A549 (cell line): ENCODE results near the gene TJP1. TPM values are rescaled to one million over a fixed set of nuclear protein-coding genes. Genes with fewer than 3 reads are reported as not detected.

ENCODE experiments used
- ATAC-seq, 2 experiments: fragments of 200-7000 bp in 1 of 2; fragments of >200 bp in 1 of 2; cut with Nextera tagmentation in 1 of 2; cut with Tn5 transposase in 1 of 2; 3 replicates each; pipeline versions ENCODE4 v1.8.0 to v1.9.1; 2018 to 2020; ENCODE audit warnings: mild to moderate bottlenecking in 1 of 2, moderate library complexity in 1 of 2
- CTCF ChIA-PET: fragments of 300-600 bp; sonication (Branson Sonifier 250); formaldehyde crosslinking; extraction: SDS; loops from one replicate; lab custom pipeline; 2021; ENCODE audit warnings: antibody characterized with exemption, inconsistent platforms; lab: Yijun Ruan, JAX
- POLR2A ChIA-PET: fragments of 350-600 bp; formaldehyde crosslinking; extraction: SDS; loops from one replicate; lab custom pipeline; 2021; ENCODE audit warnings: antibody characterized with exemption, inconsistent platforms; lab: Yijun Ruan, JAX
- DNase-seq, 2 experiments: peaks; one replicate each; pipeline versions ENCODE4 v3.0.0 to v3.0.0-alpha.2; 2011 to 2016; ENCODE audit warnings: low read depth in 1 of 2, low spot score in 1 of 2
- FAIRE-seq: peaks from 2 replicates; lab custom pipeline; 2011; peaks lifted over from hg19 to GRCh38; lab: Jason Lieb, UNC
- H3K27ac ChIP-seq, 2 experiments: fragments of >200 bp; sonication (Bioruptor Twin); formaldehyde crosslinking; 3 replicates each; pipeline ENCODE4 v1.5.1; 2016 to 2017
- H3K4me1 ChIP-seq: fragments of >200 bp; sonication (Bioruptor Twin); formaldehyde crosslinking; 3 replicates; pipeline ENCODE4 v1.6.1; 2016
- H3K4me2 ChIP-seq: fragments of >200 bp; sonication (Bioruptor Twin); formaldehyde crosslinking; 3 replicates; pipeline ENCODE4 v1.6.1; 2016
- H3K4me3 ChIP-seq: fragments of >200 bp; sonication (Bioruptor Twin); formaldehyde crosslinking; 3 replicates; pipeline ENCODE4 v1.5.1; 2016
- H3K9me3 ChIP-seq: fragments of >200 bp; sonication (Bioruptor Twin); formaldehyde crosslinking; 3 replicates; pipeline ENCODE4 v1.6.1; 2016
- ATOH8 ChIP-seq: fragments of 250-450 bp; sonication (Bioruptor Pico); IDR thresholded peaks from 2 replicates; pipeline ENCODE4 v1.5.0; 2020; ENCODE audit warnings: low read depth, mild to moderate bottlenecking, moderate library complexity
- CHD2 ChIP-seq: fragments of 150-350 bp; IDR thresholded peaks from 2 replicates; pipeline ENCODE4 v1.6.1; 2014; ENCODE audit warnings: low read length; ENCODE audit not compliant: partially characterized antibody
- CHD4 ChIP-seq: fragments of 200-600 bp; sonication (generic); IDR thresholded peaks from 2 replicates; pipeline ENCODE4 v1.6.1; 2016; ENCODE audit warnings: antibody characterized with exemption, mild to moderate bottlenecking, borderline replicate concordance
- E2F6 ChIP-seq: IDR thresholded peaks from 2 replicates; pipeline ENCODE4 v1.6.1; 2012; ENCODE audit warnings: low read depth, borderline replicate concordance
- ESRRA ChIP-seq: fragments of 150-350 bp; IDR thresholded peaks from 2 replicates; pipeline ENCODE4 v1.6.1; 2014; ENCODE audit warnings: mild to moderate bottlenecking, low read length, borderline replicate concordance
- FOXS1 ChIP-seq: fragments of 250-450 bp; sonication (Bioruptor Pico); IDR thresholded peaks from 2 replicates; pipeline ENCODE4 v1.5.0; 2020; ENCODE audit warnings: mild to moderate bottlenecking, moderate library complexity
- HDAC2 ChIP-seq: fragments of 200-600 bp; sonication (generic); IDR thresholded peaks from 2 replicates; pipeline ENCODE4 v1.6.1; 2016
- HEYL ChIP-seq: fragments of 250-450 bp; sonication (Bioruptor Pico); IDR thresholded peaks from 2 replicates; pipeline ENCODE4 v1.8.0; 2021; ENCODE audit warnings: mild to moderate bottlenecking, moderate library complexity
- HOXB13 ChIP-seq: fragments of 250-450 bp; sonication (Bioruptor Pico); IDR thresholded peaks from 2 replicates; pipeline ENCODE4 v1.5.0; 2020; ENCODE audit warnings: low read depth, mild to moderate bottlenecking, moderate library complexity
- HOXB5 ChIP-seq: fragments of 250-450 bp; sonication (Bioruptor Pico); IDR thresholded peaks from 2 replicates; pipeline ENCODE4 v1.5.0; 2020; ENCODE audit warnings: mild to moderate bottlenecking, moderate library complexity
- KDM1A ChIP-seq: fragments of 200-600 bp; sonication (generic); IDR thresholded peaks from 2 replicates; pipeline ENCODE4 v1.6.1; 2016; ENCODE audit warnings: low read depth, mild to moderate bottlenecking
- MAX ChIP-seq: IDR thresholded peaks from 2 replicates; pipeline ENCODE4 v1.6.1; 2012
- NFE2L2 ChIP-seq: fragments of 150-350 bp; conservative IDR thresholded peaks from 2 replicates; pipeline ENCODE4 v1.6.1; 2014; ENCODE audit warnings: low read length
- PBX3 ChIP-seq: IDR thresholded peaks from 2 replicates; pipeline ENCODE4 v1.6.1; 2012
- POLR2AphosphoS2 ChIP-seq: conservative IDR thresholded peaks from 2 replicates; pipeline ENCODE4 v1.6.1; 2012; ENCODE audit warnings: low read length, improper control_type of control experiment, inconsistent platforms
- RAD21 ChIP-seq, 2 experiments: fragments of >200 bp in 1 of 2; sonication (Bioruptor Twin) in 1 of 2; formaldehyde crosslinking in 1 of 2; IDR thresholded peaks in 1 of 2; conservative IDR thresholded peaks in 1 of 2; 2 replicates in 1 of 2; 3 replicates in 1 of 2; pipeline ENCODE4 v1.6.1; 2012 to 2018; ENCODE audit warnings: inconsistent platforms in 1 of 2
- RARB ChIP-seq: fragments of 250-450 bp; sonication (Bioruptor Pico); IDR thresholded peaks from 2 replicates; pipeline ENCODE4 v1.8.0; 2021; ENCODE audit warnings: mild to moderate bottlenecking, moderate library complexity
- REST ChIP-seq: fragments of 200-600 bp; sonication (generic); IDR thresholded peaks from 2 replicates; pipeline ENCODE4 v1.6.1; 2016; ENCODE audit warnings: antibody characterized with exemption, mild to moderate bottlenecking, moderate library complexity
- RFX5 ChIP-seq: fragments of 450-650 bp; IDR thresholded peaks from 2 replicates; pipeline ENCODE4 v1.7.1; 2014; ENCODE audit warnings: antibody characterized with exemption, mild to moderate bottlenecking, moderate library complexity
- TFCP2L1 ChIP-seq: fragments of 250-450 bp; sonication (Bioruptor Pico); IDR thresholded peaks from 2 replicates; pipeline ENCODE4 v1.5.0; 2021; ENCODE audit warnings: mild to moderate bottlenecking
- TP53 ChIP-seq: fragments of 250-450 bp; sonication (Bioruptor Pico); IDR thresholded peaks from 2 replicates; pipeline ENCODE4 v1.5.0; 2021; ENCODE audit warnings: mild to moderate bottlenecking, moderate library complexity
- USF2 ChIP-seq: fragments of 450-650 bp; IDR thresholded peaks from 2 replicates; pipeline ENCODE4 v1.6.1; 2014; ENCODE audit warnings: antibody characterized with exemption
- ZFP36 ChIP-seq: fragments of 450-650 bp; IDR thresholded peaks from 2 replicates; pipeline ENCODE4 v1.6.1; 2014; ENCODE audit warnings: borderline replicate concordance; ENCODE audit not compliant: partially characterized antibody
- whole genome bisulfite sequencing: methylation state at CpG from one replicate; pipeline ENCODE4 v1.1.6; 2017; ENCODE audit errors: missing lambda C conversion rate; 5-methylcytosine and 5-hydroxymethylcytosine counted together
- polyA plus RNA-seq, 4 experiments: library from polyadenylated mRNA; depleted of rRNA in 3 of 4; stranded (reverse); fragments of >200 nt; fragmentation: RNase III in 1 of 4; extraction: RNeasy Plus Mini Kit Qiagen cat#74134 plus additional on column Dnase treatment in 1 of 4; gene quantifications; 2 replicates in 3 of 4; 3 replicates in 1 of 4; pipeline ENCODE4 v1.2.3, GENCODE V29; 2011 to 2017

The TJP1 gene
- polyA plus RNA-seq, 2 of the 4 experiments (the other 2 are of a cell fraction): 55.0 to 179 TPM

- 83% methylated on average over 3 of the region's 3 CpGs for WGBS
- TF ChIP-seq CHD4 (no peak), RFX5 (no peak), FOXS1 (no peak), ESRRA (no peak), RARB (CRISPR knock-in tag) (no peak), KDM1A (no peak), HOXB13 (CRISPR knock-in tag) (no peak), HEYL (no peak), NFE2L2 (no peak), TFCP2L1 (CRISPR knock-in tag) (no peak), HDAC2 (no peak), TP53 (CRISPR knock-in tag) (no peak), E2F6 (no peak), PBX3 (no peak), HOXB5 (CRISPR knock-in tag) (no peak), MAX (no peak), POLR2AphosphoS2 (no peak), ATOH8 (CRISPR knock-in tag) (no peak)
- H3K4me1 ChIP-seq: peaks cover 38% of the 10 kb centered on the region
- POLR2A ChIA-PET: no interaction called here
- ATAC-seq (no peak), FAIRE-seq (peak; percentile 65), DNase-seq (no peak)
- no peaks in the 10 kb centered on the region for H3K9me3 ChIP-seq
- H3K27ac ChIP-seq: peak overlapping the region in 1 of 2 experiments; percentile 40; a peak in 3 of 6 replicates
- no peak overlapping the region for H3K4me2 ChIP-seq
- CTCF ChIA-PET: interaction anchor here (0.6 to 1.6 kb wide), 4 partner anchors 9 to 392 kb away, joined by 3 to 6 read pairs (median 4); no protein-coding TSS in a partner anchor
- H3K4me3 ChIP-seq: no peak overlapping the region
Measured at GRCh38 chr15:29682781-29683180, 139.5 kb downstream of the TJP1 start.

GRCh38 chr15:29682361-29682760, 139.9 kb downstream of the TJP1 start:
- POLR2A ChIA-PET: no interaction called here
- 94% methylated on average over 4 of the region's 4 CpGs for WGBS
- H3K9me3 ChIP-seq: no peaks in the 10 kb centered on the region
- CTCF ChIA-PET: interaction anchor here (0.6 to 1.6 kb wide), 3 partner anchors 9 to 393 kb away, joined by 3 to 6 read pairs (median 4); no protein-coding TSS in a partner anchor
- H3K4me3 ChIP-seq: no peak overlapping the region
- ATAC-seq: no peak
- no peak for TF ChIP-seq POLR2AphosphoS2
- 0 out of 2 replicates have a peak, but pooled peaks have one; percentile 9 for TF ChIP-seq PBX3
- no peak for FAIRE-seq
- peak overlapping the region in 1 of 2 experiments; percentile 40; a peak in 3 of 6 replicates for H3K27ac ChIP-seq
- H3K4me1 ChIP-seq: peaks cover 42% of the 10 kb centered on the region
- DNase-seq: no peak
- no peak overlapping the region for H3K4me2 ChIP-seq

- CTCF ChIA-PET: interaction anchor here (1.0 to 1.6 kb wide), 2 partner anchors 9 to 393 kb away, joined by 4 to 6 read pairs; no protein-coding TSS in a partner anchor
- FAIRE-seq: no peak
- H3K4me3 ChIP-seq: no peak overlapping the region
- 93% methylated on average over 9 of the region's 9 CpGs for WGBS
- POLR2A ChIA-PET: no interaction called here
- ATAC-seq: no peak
- peak overlapping the region in 1 of 2 experiments; percentile 40; a peak in 3 of 6 replicates for H3K27ac ChIP-seq
- peaks cover 46% of the 10 kb centered on the region for H3K4me1 ChIP-seq
- H3K4me2 ChIP-seq: no peak overlapping the region
- no peaks in the 10 kb centered on the region for H3K9me3 ChIP-seq
- no peak for DNase-seq
- TF ChIP-seq FOXS1: no peak
- no peak for TF ChIP-seq RAD21 (conservative IDR thresholded peaks at IDR 0.05 in 1 of 2, IDR thresholded peaks at IDR 0.05 in 1 of 2)
- TF ChIP-seq USF2: no peak
- TF ChIP-seq ZFP36: no peak
- no peak for TF ChIP-seq HOXB5 (CRISPR knock-in tag)
- no peak for TF ChIP-seq REST
- TF ChIP-seq ATOH8 (CRISPR knock-in tag): no peak
- TF ChIP-seq NFE2L2: no peak
- no peak for TF ChIP-seq TFCP2L1 (CRISPR knock-in tag)
- TF ChIP-seq CHD2: no peak
Measured at GRCh38 chr15:29681946-29682345, 140.3 kb downstream of the TJP1 start.
